Prostate gland (tissue), 2 donors: ENCODE measurements around the gene ITPKA. TPM values are rescaled to one million over a fixed set of nuclear protein-coding genes. Genes with fewer than 3 reads are reported as not detected.

ENCODE experiments used
- DNase-seq: peaks from one replicate; pipeline ENCODE4 v3.0.0-alpha.2; 2019; ENCODE audit warnings: low spot score
- H3K27ac ChIP-seq, 2 donors: fragments of 200-600 bp; sonication (generic); 2 replicates each; pipeline ENCODE4 v1.5.1; 2017 to 2019
- H3K27me3 ChIP-seq: fragments of 200-600 bp; sonication (generic); replicated peaks from 2 replicates; pipeline ENCODE4 v1.5.1; 2019; ENCODE audit not compliant: insufficient read depth
- H3K36me3 ChIP-seq, 2 donors: fragments of 200-600 bp; sonication (generic); 1 replicate in 1 of 2; 2 replicates in 1 of 2; pipeline versions ENCODE4 v1.5.1 to v1.8.1; 2017 to 2019
- H3K4me1 ChIP-seq: fragments of 200-600 bp; sonication (generic); replicated peaks from 2 replicates; pipeline ENCODE4 v1.5.1; 2019
- H3K4me3 ChIP-seq, 2 donors: fragments of 200-600 bp; sonication (generic); 2 replicates each; pipeline ENCODE4 v1.5.1; 2017 to 2019
- H3K9me3 ChIP-seq: fragments of 200-600 bp; sonication (generic); 2 replicates; pipeline ENCODE4 v1.5.1; 2017
- CTCF ChIP-seq, 4 experiments: fragments of 200-600 bp in 2 of 4; fragments of 450-650 bp in 2 of 4; sonication (generic) in 2 of 4; IDR thresholded peaks; 1 replicate in 3 of 4; 2 replicates in 1 of 4; pipeline ENCODE4 v1.5.1; 2016 to 2019; ENCODE audit warnings: antibody characterized with exemption in 4 of 4, mild to moderate bottlenecking in 2 of 4, moderate library complexity in 2 of 4
- POLR2A ChIP-seq: fragments of 450-650 bp; IDR thresholded peaks from one replicate; pipeline ENCODE4 v1.6.1; 2016; ENCODE audit warnings: antibody characterized with exemption, mild to moderate bottlenecking
- POLR2AphosphoS5 ChIP-seq: sonication (generic); formaldehyde crosslinking; IDR thresholded peaks from one replicate; pipeline ENCODE4 v1.6.1; 2017; ENCODE audit warnings: antibody characterized with exemption
- WGBS: methylation state at CpG from one replicate; pipeline ENCODE4 v1.1.5; 2018; 5-methylcytosine and 5-hydroxymethylcytosine counted together
- intact Hi-C: fragments of 100-400 bp; cut with DNase I; formaldehyde crosslinking; loops from one replicate; pipeline ENCODE4 v1.14.2; 2022
- total RNA-seq, 2 donors: library from RNA; depleted of rRNA; stranded (reverse); fragments of >200 nt; gene quantifications; one replicate each; pipeline ENCODE4 v1.1.0, GENCODE V29; 2016

Gene ITPKA
- total RNA-seq, 2 donors from 2014 or later, result 0.23 to 14.2 TPM

GRCh38 chr15:41493902-41494189 lies 172 bp downstream of the ITPKA start:
- no peak overlapping the region for H3K27ac ChIP-seq
- intact Hi-C loops, result no loop called here
- DNase-seq, result no peak
- H3K4me1 ChIP-seq, result peaks cover 6% of the 10 kb centered on the region
- TF ChIP-seq POLR2AphosphoS5, result no peak
- no peak for TF ChIP-seq CTCF (IDR thresholded peaks at IDR 0.05)
- no peak for TF ChIP-seq POLR2A
- WGBS, result no CpG with 5 or more reads among the region's 41 CpGs
- H3K27me3 ChIP-seq, result peaks cover 3% of the 10 kb centered on the region
- no peaks in the 10 kb centered on the region for H3K36me3 ChIP-seq
- H3K9me3 ChIP-seq, result no peaks in the 10 kb centered on the region
- H3K4me3 ChIP-seq, result peak overlapping the region; percentile 40 to 46

- Histone ChIP-seq H3K4me1 (peaks cover 6% of the 10 kb centered on the region), H3K36me3 (no peaks in the 10 kb centered on the region), H3K27me3 (peaks cover 3% of the 10 kb centered on the region), H3K27ac (no peak overlapping the region), H3K9me3 (no peaks in the 10 kb centered on the region), H3K4me3 (peak overlapping the region; percentile 40 to 46)
- intact Hi-C loops, result no loop called here
- no peak for DNase-seq
- WGBS, result 3% methylated on average over 38 of the region's 77 CpGs
- no peak for TF ChIP-seq POLR2AphosphoS5
- TF ChIP-seq CTCF (IDR thresholded peaks at IDR 0.05), result no peak
- TF ChIP-seq POLR2A, result no peak
Measured at GRCh38 chr15:41494190-41494921, 682 bp downstream of the ITPKA start.

GRCh38 chr15:41494922-41495735 lies 1.5 kb downstream of the ITPKA start:
- no peak for DNase-seq
- no peak overlapping the region for H3K27ac ChIP-seq
- TF ChIP-seq POLR2A, result no peak
- no peak for TF ChIP-seq CTCF (IDR thresholded peaks at IDR 0.05)
- TF ChIP-seq POLR2AphosphoS5, result no peak
- peaks cover 3% of the 10 kb centered on the region for H3K27me3 ChIP-seq
- no peaks in the 10 kb centered on the region for H3K9me3 ChIP-seq
- no peak overlapping the region for H3K4me3 ChIP-seq
- no peaks in the 10 kb centered on the region for H3K36me3 ChIP-seq
- H3K4me1 ChIP-seq, result peaks cover 6% of the 10 kb centered on the region
- 19% methylated on average over 51 of the region's 60 CpGs for WGBS
- intact Hi-C loops, result no loop called here

GRCh38 chr15:41495736-41496599 lies 2.3 kb downstream of the ITPKA start:
- H3K4me1 ChIP-seq, result peaks cover 6% of the 10 kb centered on the region
- 55% methylated on average over 38 of the region's 59 CpGs for WGBS
- intact Hi-C loops, result no loop called here
- TF ChIP-seq CTCF (IDR thresholded peaks at IDR 0.05), result no peak
- no peak for TF ChIP-seq POLR2AphosphoS5
- no peak for TF ChIP-seq POLR2A
- no peak overlapping the region for H3K27ac ChIP-seq
- no peaks in the 10 kb centered on the region for H3K9me3 ChIP-seq
- no peak for DNase-seq
- peaks cover 4% of the 10 kb centered on the region for H3K27me3 ChIP-seq
- H3K4me3 ChIP-seq, result no peak overlapping the region
- no peaks in the 10 kb centered on the region for H3K36me3 ChIP-seq
